Tibial nerve (tissue), 3 donors: ENCODE measurements around the gene PSMA7.

Experiments
- POLR2A ChIP-seq, 2 donors: fragments of 450-650 bp; IDR thresholded peaks; one replicate each; pipeline ENCODE4 v1.6.1; 2017; ENCODE audit warnings: antibody characterized with exemption in 2 of 2, mild to moderate bottlenecking in 2 of 2, moderate library complexity in 2 of 2
- TF ChIP-seq, protein P1 (sequence below), 5 experiments: fragments of 200-600 bp in 3 of 5; fragments of 450-650 bp in 2 of 5; sonication (generic) in 3 of 5; IDR thresholded peaks; one replicate each; pipeline ENCODE4 v1.5.1; 2016 to 2019; ENCODE audit warnings: antibody characterized with exemption in 5 of 5, mild to moderate bottlenecking in 3 of 5, moderate library complexity in 2 of 5

DNA sequence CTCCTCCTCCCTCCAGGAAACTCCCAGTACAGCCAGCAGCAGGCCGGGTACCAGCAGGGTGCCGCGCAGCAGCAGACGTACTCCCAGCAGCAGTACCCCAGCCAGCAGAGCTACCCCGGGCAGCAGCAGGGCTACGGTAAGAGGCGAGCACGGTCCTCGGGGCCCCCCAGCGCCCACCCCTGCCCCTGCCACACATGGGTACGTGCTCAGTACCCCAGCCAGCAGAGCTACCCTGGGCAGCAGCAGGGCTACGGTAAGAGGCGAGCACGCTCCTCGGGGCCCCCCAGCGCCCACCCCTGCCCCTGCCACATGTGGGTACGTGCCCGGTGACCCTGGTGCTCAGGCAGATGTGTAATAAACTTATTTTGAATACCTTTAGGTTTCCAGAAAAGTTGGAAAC lies 29.5 kb upstream of the PSMA7 start:
- no peak for TF ChIP-seq POLR2A (IDR thresholded peaks at IDR 0.05)
- TF ChIP-seq, protein P1, sequence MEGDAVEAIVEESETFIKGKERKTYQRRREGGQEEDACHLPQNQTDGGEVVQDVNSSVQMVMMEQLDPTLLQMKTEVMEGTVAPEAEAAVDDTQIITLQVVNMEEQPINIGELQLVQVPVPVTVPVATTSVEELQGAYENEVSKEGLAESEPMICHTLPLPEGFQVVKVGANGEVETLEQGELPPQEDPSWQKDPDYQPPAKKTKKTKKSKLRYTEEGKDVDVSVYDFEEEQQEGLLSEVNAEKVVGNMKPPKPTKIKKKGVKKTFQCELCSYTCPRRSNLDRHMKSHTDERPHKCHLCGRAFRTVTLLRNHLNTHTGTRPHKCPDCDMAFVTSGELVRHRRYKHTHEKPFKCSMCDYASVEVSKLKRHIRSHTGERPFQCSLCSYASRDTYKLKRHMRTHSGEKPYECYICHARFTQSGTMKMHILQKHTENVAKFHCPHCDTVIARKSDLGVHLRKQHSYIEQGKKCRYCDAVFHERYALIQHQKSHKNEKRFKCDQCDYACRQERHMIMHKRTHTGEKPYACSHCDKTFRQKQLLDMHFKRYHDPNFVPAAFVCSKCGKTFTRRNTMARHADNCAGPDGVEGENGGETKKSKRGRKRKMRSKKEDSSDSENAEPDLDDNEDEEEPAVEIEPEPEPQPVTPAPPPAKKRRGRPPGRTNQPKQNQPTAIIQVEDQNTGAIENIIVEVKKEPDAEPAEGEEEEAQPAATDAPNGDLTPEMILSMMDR (IDR thresholded peaks at IDR 0.05) = no peak
